ENCODE data around the gene ZNF586. TPM values are rescaled to one million over a fixed set of nuclear protein-coding genes. Genes with fewer than 3 reads are reported as not detected.

ZNF586 gene
- total and polyA plus RNA-seq, 2 experiments from 2014 or later, result 8.4 to 15.0 TPM

DNA sequence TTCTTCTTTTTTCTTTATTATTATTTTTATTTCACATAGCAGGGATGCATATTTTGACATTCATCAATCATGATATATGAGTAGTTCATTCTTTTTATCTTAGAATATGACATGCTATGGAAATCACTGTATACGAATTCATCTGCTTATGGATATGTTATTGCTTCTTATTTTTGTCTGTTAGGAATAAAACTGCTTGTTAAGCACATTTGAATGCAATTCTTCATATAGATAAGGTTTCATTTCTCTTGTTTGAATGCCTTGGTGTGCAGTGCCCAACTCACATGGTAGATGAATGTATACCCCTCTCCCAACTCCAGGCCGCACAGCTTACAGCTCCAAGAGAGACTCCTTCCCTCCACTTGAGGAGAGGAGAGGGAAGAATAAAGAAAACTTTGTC is 11.5 kb upstream of the ZNF586 start:
- Histone ChIP-seq H3K36me3 (peaks cover 63% of the 10 kb centered on the region), H3K4me3 (no peak overlapping the region), H3K4me1 (ENCODE audit: low read depth) (no peaks in the 10 kb centered on the region), H3K27me3 (no peaks in the 10 kb centered on the region), H3K9me3 (ENCODE audit: low read depth) (no peaks in the 10 kb centered on the region), H3K27ac (no peak overlapping the region)
- no peak for TF ChIP-seq CTCF (IDR thresholded peaks at IDR 0.05; ENCODE audit: low read depth, low read length)
- DNase-seq (ENCODE audit: low read depth in 1 of 2, low spot score in 1 of 2), result no peak

DNA sequence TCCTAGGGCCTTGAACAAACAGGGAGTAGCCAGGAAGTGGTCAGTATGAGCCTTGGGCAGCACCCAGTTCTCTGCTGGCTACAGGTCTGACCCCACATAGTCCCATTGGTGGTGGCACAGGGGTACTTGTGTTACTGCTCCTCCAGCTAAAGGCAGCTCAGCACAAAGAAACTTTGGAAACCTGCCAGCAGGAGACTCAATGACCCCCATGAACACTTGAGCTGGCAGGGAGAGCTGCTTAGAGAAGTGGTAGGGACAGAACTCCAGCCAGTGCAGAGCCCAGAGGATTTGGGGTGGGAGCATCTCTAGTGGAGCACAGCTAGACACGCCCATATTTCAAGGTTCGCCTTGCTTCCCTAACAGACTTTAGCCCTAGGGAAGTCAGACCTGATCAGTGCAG is 10.4 kb upstream of the ZNF586 start:
- Histone ChIP-seq H3K4me3 (no peak overlapping the region), H3K27ac (no peak overlapping the region), H3K9me3 (ENCODE audit: low read depth) (no peaks in the 10 kb centered on the region), H3K4me1 (ENCODE audit: low read depth) (no peaks in the 10 kb centered on the region), H3K36me3 (peaks cover 53% of the 10 kb centered on the region), H3K27me3 (no peaks in the 10 kb centered on the region)
- DNase-seq (ENCODE audit: low read depth in 1 of 2, low spot score in 1 of 2), result no peak
- TF ChIP-seq CTCF (IDR thresholded peaks at IDR 0.05; ENCODE audit: low read depth, low read length), result no peak

GRCh38 chr19:57771417-57771816 is 1.9 kb downstream of the ZNF586 start:
- no peak overlapping the region for H3K27ac ChIP-seq
- H3K4me1 ChIP-seq (ENCODE audit: low read depth), result peaks cover 7% of the 10 kb centered on the region
- DNase-seq (ENCODE audit: low read depth in 1 of 2, low spot score in 1 of 2), result no peak
- no peak for TF ChIP-seq CTCF (IDR thresholded peaks at IDR 0.05; ENCODE audit: low read depth, low read length)
- peaks cover 8% of the 10 kb centered on the region for H3K36me3 ChIP-seq
- H3K27me3 ChIP-seq, result no peaks in the 10 kb centered on the region
- H3K4me3 ChIP-seq, result no peak overlapping the region
- no peaks in the 10 kb centered on the region for H3K9me3 ChIP-seq (ENCODE audit: low read depth)

- Histone ChIP-seq H3K27me3 (no peaks in the 10 kb centered on the region), H3K4me1 (ENCODE audit: low read depth) (peaks cover 7% of the 10 kb centered on the region), H3K27ac (no peak overlapping the region), H3K4me3 (no peak overlapping the region), H3K36me3 (peaks cover 8% of the 10 kb centered on the region), H3K9me3 (ENCODE audit: low read depth) (no peaks in the 10 kb centered on the region)
- no peak for DNase-seq (ENCODE audit: low read depth in 1 of 2, low spot score in 1 of 2)
- no peak for TF ChIP-seq CTCF (IDR thresholded peaks at IDR 0.05; ENCODE audit: low read depth, low read length)
These were observed 4.0 kb downstream of the ZNF586 start for GRCh38 chr19:57773488-57773887.

GRCh38 chr19:57776764-57777296 is 7.4 kb downstream of the ZNF586 start:
- no peaks in the 10 kb centered on the region for H3K4me1 ChIP-seq (ENCODE audit: low read depth)
- H3K4me3 ChIP-seq, result no peak overlapping the region
- DNase-seq (ENCODE audit: low read depth in 1 of 2, low spot score in 1 of 2), result no peak
- no peaks in the 10 kb centered on the region for H3K27me3 ChIP-seq
- no peak for TF ChIP-seq CTCF (IDR thresholded peaks at IDR 0.05; ENCODE audit: low read depth, low read length)
- peaks cover 13% of the 10 kb centered on the region for H3K36me3 ChIP-seq
- H3K9me3 ChIP-seq (ENCODE audit: low read depth), result no peaks in the 10 kb centered on the region
- no peak overlapping the region for H3K27ac ChIP-seq

- Histone ChIP-seq H3K4me1 (ENCODE audit: low read depth) (no peaks in the 10 kb centered on the region), H3K36me3 (peaks cover 7% of the 10 kb centered on the region), H3K9me3 (ENCODE audit: low read depth) (no peaks in the 10 kb centered on the region), H3K27ac (no peak overlapping the region), H3K4me3 (no peak overlapping the region), H3K27me3 (no peaks in the 10 kb centered on the region)
- no peak for DNase-seq (ENCODE audit: low read depth in 1 of 2, low spot score in 1 of 2)
- TF ChIP-seq CTCF (IDR thresholded peaks at IDR 0.05; ENCODE audit: low read depth, low read length), result no peak
These were observed 8.9 kb downstream of the ZNF586 start for GRCh38 chr19:57778336-57778735.
